Adipose tissue (tissue), 3 donors: ENCODE results near the gene MSRB2. TPM values are rescaled to one million over a fixed set of nuclear protein-coding genes. Genes with fewer than 3 reads are reported as not detected.
"Not testable (repeated sequence)": the region's sequence is repeated elsewhere in the genome, so short reads cannot be mapped to it uniquely, and the experiment has no call there.

Experiments used
- H3K27ac ChIP-seq: one replicate; pipeline ENCODE4 v1.5.1; 2013; ENCODE audit warnings: low read depth, low read length
- WGBS, 3 donors: extraction: QIAGEN DNeasy Blood & Tissue Kit; methylation state at CpG; one replicate each; pipeline ENCODE4 v1.1.7; 2013; 5-methylcytosine and 5-hydroxymethylcytosine counted together
- polyA plus RNA-seq, 3 donors: library from polyadenylated mRNA; stranded (reverse); fragments of 200-250 nt; gene quantifications; one replicate each; pipeline ENCODE4 v1.2.3, GENCODE V29; 2013
- donor health status: healthy with polysubstance abuse.
- donor health status: Bipolar disorder and iron deficiency.
- donor health status: healthy.

Gene MSRB2
- polyA plus RNA-seq, 3 donors: 4.7 to 39.4 (median 23.3) TPM

- 54 to 61% (median 54%) methylated on average over 16 of the region's 16 CpGs for WGBS, 3 donors
- no peak overlapping the region for H3K27ac ChIP-seq
These were observed 27.2 kb upstream of the MSRB2 start for GRCh38 chr10:23067939-23068775.

DNA sequence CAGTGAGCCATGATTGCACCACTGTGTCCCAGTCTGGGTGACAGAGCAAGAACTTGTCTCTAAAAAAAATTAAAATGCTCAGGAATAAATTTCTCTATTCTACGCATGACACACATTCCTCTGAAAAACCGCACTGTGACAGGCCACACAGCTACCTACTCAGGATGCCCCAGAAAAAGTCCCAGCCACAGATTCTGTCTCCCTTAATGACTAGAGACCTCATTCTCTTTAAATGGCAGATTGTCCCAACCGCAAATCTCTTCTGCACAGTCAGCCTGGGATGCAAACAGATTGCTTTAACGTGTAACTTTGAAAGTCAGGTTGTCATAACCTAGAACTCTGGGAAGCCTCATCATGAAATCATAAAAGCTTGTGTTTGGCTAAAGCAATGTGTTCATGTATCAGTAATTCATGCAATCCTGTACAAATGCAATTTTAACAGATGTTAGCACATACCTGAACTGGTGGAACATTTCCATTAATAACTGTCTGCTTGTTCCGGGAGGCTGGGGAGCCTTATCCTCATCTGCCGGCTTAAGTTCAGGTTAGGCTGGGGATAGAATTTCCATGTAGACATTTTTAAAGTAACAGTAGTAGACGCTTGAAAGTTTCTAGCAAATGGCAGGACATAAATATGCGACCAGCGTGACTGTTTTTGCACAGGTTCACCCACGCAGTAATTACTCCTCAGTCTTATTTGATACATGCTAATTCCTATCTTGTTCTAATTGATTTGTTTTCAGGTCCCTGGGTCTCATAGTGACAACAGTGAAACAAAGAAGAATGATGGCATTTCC, 26.2 kb upstream of the MSRB2 start:
- 70 to 86% (median 86%) methylated on average over 10 of the region's 10 CpGs for WGBS, 3 donors

DNA sequence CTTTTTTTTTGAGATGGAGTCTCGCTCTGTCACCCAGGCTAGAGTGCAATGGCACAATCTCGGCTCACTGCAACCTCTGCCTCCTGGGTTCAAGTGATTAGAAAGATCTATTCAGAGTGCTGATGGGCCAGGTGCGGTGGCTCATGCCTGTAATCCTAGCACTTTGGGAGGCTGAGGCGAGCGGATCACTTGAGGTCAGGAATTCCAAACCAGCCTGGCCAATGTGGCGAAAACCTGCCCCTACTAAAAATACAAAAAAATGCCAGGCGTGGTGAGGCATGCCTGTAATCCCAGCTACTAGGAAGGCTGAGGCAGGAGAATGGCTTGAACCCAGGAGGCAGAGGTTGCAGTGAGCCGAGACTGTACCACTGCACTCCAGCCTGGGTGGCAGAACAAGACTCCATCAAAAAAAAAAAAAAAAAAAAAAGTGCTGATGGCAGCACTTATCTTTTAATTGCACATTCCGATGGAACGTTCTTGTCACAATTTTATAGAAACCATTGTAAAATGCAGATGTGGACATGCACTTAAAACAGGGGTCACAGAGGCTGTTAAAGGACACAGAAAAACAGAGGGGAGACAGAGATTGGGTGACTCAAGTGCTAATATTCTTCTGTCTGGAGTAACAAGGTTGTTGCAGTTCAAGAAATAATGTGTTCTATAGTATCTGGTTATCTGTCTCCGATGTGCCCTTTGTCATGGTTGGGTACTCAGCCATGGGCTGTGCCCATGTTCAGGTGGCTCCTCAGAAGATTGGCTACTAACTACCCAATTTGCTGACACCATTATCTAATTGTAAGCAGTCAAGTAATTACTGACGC, 25.1 kb upstream of the MSRB2 start:
- H3K27ac ChIP-seq: not testable (repeated sequence)
- WGBS, 3 donors: 91 to 93% (median 93%) methylated on average over 12 of the region's 12 CpGs

More for the DNA sequence above, 26.2 kb upstream of the MSRB2 start:
- no peak overlapping the region for H3K27ac ChIP-seq

DNA sequence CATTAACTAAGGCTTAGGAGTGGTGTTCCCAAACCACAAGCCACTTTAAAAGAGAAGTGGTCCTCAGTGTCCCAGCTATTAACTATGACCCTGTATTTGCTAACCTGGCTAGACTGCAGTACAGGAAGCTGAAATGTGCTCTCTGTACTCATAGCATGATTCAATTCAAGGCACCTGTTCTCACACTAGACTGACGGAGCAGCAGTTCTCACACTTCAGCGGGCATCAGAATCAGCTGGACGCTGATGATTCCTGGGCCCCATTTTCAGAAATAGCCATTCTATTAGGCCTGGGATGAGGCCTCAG, 24.5 kb upstream of the MSRB2 start:
- 86 to 96% (median 91%) methylated on average over 3 of the region's 3 CpGs for WGBS, 3 donors
- H3K27ac ChIP-seq: no peak overlapping the region

GRCh38 chr10:23072593-23072992, 22.8 kb upstream of the MSRB2 start:
- WGBS, 3 donors: 54 to 84% (median 54%) methylated on average over 3 of the region's 3 CpGs
- not testable (repeated sequence) for H3K27ac ChIP-seq

- H3K27ac ChIP-seq: no peak overlapping the region
- 85 to 97% (median 91%) methylated on average over 3 of the region's 3 CpGs for WGBS, 3 donors
These were observed 21.9 kb upstream of the MSRB2 start for GRCh38 chr10:23073527-23073926.

DNA sequence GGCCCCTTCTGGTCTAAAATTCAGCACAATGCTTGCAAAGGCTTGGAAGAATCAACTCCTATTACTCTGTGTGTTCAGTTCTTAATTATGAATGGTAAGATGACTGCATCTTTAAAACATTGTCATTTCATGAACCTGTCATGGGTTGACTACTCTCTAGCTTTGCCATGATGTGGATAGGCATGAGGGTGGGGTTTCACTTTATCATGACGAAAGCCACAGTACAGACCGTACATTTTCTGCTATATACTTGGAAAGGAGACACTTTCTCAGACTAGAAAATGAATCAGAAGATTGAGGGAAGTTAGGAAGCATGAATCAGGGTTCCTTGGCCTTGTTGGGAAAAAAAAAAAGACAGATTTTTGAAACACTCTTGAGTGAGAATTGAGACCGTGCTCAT, 19.7 kb upstream of the MSRB2 start:
- 91 to 93% (median 92%) methylated on average over 3 of the region's 3 CpGs for WGBS, 3 donors
- H3K27ac ChIP-seq: no peak overlapping the region

- H3K27ac ChIP-seq: no peak overlapping the region
- WGBS, 3 donors: 89 to 100% (median 91%) methylated on average over 2 of the region's 2 CpGs
These were observed 17.3 kb upstream of the MSRB2 start for GRCh38 chr10:23078114-23078513.

GRCh38 chr10:23079700-23080099, 15.7 kb upstream of the MSRB2 start:
- no peak overlapping the region for H3K27ac ChIP-seq
- WGBS, 3 donors: 46 to 59% (median 59%) methylated on average over 4 of the region's 4 CpGs

GRCh38 chr10:23080262-23080661, 15.1 kb upstream of the MSRB2 start:
- WGBS, 3 donors: 66 to 78% (median 72%) methylated on average over 7 of the region's 7 CpGs
- H3K27ac ChIP-seq: no peak overlapping the region

DNA sequence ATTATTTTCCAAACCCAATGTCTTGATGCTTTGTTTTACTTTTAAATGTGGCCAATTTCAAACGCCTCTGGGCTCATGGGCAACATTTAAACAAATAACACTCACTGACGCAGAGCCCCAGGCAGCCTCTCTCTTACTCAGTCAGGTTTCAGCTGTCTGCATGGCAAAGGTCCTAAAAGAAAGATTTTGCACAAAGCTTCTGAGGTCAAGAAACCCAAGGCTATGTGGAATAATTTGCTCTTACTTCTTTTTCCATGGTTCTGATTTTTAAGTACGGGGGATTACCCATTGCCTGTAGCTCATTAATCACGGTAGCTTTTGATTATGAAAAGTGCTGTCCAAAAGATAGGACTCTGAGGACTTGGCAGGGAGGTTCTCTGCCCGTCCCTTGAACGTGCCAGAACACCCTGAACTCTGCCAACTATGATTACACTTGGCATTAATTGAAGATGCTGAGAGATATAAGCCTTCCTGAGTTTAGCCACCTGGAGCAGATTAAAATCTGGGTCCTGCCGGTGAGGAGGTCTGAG, 14.1 kb upstream of the MSRB2 start:
- WGBS, 3 donors: 21 to 42% (median 40%) methylated on average over 7 of the region's 7 CpGs
- no peak overlapping the region for H3K27ac ChIP-seq

GRCh38 chr10:23081891-23082290, 13.5 kb upstream of the MSRB2 start:
- H3K27ac ChIP-seq: no peak overlapping the region
- 86 to 92% (median 91%) methylated on average over 4 of the region's 4 CpGs for WGBS, 3 donors

DNA sequence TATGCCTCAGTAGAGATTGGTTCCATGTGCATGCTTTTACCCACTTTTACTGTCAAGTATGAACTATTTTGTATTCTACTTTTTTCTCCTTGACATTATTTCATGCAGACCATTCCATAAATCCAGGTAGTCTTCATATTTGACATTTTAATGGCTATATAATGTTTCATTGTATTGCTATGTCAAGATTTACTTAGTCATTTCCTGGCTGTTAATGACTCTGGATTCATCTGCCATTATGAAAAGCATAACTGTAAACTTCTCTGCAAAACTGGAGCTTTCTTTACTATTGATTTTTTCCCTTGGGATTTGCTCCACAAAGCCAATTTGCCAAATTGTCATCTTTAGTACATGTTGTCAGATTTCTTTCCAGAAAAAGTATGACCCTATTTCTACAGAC, 6.8 kb upstream of the MSRB2 start:
- no peak overlapping the region for H3K27ac ChIP-seq

- 20 to 35% (median 32%) methylated on average over 8 of the region's 8 CpGs for WGBS, 3 donors
- H3K27ac ChIP-seq: peak overlapping the region; percentile 83
These were observed 484 bp upstream of the MSRB2 start for GRCh38 chr10:23094786-23095403.

GRCh38 chr10:23095966-23096801, 805 bp downstream of the MSRB2 start:
- H3K27ac ChIP-seq: peak overlapping the region; percentile 83
- WGBS, 3 donors: 10 to 17% (median 12%) methylated on average over 21 of the region's 21 CpGs

DNA sequence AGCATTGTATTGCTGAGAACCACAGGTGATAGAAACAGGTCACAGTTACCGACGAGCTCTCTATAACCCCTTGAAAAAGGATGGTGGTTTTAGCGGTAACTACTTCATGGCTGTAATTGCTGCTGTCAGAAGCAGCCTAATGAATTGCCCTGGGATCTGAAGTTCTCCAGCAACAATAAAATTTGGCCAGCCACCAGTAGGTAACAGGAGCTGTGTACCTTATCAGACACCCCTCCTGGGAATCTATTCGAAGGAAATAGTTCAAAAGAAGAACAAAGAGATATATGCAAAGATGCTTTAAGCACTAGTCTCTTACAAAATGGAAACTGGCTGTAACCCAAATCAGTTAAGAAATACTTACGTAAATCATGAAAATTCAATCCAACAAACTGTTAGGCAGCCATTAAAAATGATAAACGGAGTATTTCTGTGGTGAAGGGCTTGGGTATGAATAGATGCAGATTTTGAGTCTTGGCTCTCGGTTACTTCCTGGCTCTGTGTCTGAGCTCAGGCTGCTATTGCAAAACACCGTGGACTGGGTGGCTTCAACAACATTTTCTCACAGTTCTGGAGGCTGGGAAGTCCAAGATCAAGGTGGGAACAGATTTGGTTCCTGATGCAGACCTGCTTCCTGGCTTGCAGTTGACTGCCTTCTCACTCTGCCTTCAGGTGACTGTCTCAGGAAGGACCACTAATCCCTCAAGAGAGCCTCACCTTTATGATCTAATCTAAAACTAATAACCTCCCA, 1.6 kb downstream of the MSRB2 start:
- H3K27ac ChIP-seq: no peak overlapping the region
- 26 to 40% (median 26%) methylated on average over 8 of the region's 8 CpGs for WGBS, 3 donors

DNA sequence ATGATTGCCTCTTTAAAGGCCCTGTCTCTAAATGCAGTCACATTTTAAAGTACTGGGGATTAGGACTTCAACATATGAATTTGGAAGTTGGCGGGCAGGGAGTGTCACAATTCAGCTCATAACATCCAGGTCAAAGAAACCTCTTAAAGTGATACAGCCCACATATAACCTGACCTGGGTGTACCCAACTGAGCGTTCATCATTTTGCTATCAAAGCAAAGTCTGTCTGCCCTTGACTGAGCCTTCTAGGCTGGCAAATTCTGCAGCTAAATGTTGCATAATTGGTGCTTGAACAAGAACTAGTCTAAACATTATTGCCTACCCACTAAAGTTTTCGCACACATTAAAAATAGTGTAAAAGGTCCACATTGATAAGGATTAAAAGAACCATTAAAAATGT, 3.7 kb downstream of the MSRB2 start:
- 92 to 97% (median 96%) methylated on average over 3 of the region's 3 CpGs for WGBS, 3 donors
- no peak overlapping the region for H3K27ac ChIP-seq
